NCI-H345 (cell line): ENCODE data around the gene AQP9.

ENCODE experiments used
- DNase-seq: peaks from one replicate; lab custom pipeline; 2025; lab: John Stamatoyannopoulos, UW

Gene AQP9

GRCh38 chr15:58227706-58228543 lies 89.7 kb downstream of the AQP9 start:
- peak; percentile 59 for DNase-seq

DNA sequence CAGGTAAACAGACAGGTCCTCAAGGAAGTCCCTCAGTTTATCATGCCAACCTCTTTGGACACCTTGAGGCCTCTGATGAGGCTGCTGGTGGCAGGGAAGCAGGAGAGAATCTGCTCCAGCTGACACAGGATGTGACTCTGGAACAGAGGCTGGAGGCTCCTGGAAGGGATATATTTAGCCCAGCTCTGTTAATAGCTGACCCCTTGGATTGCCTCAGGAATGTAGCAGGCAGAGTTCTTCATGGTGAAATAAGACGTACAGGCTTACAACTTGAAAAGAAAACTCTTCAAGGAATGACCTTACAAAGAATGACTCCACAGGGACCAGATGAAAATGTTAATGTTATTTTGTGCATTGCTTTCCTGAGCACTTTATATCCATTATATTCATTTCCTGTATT lies 90.5 kb downstream of the AQP9 start:
- DNase-seq: no peak

- no peak for DNase-seq
Measured at GRCh38 chr15:58229297-58229768, 91.2 kb downstream of the AQP9 start.

- DNase-seq: no peak
Measured at GRCh38 chr15:58232281-58233065, 94.3 kb downstream of the AQP9 start.

- DNase-seq: no peak
Measured at GRCh38 chr15:58233341-58233740, 95.2 kb downstream of the AQP9 start.
